Measurements from ENCODE around the gene GPC3. TPM values are rescaled to one million over a fixed set of nuclear protein-coding genes. Genes with fewer than 3 reads are reported as not detected.

Gene GPC3
- total RNA-seq, 1 experiment from 2014 or later = 32.4 TPM

DNA sequence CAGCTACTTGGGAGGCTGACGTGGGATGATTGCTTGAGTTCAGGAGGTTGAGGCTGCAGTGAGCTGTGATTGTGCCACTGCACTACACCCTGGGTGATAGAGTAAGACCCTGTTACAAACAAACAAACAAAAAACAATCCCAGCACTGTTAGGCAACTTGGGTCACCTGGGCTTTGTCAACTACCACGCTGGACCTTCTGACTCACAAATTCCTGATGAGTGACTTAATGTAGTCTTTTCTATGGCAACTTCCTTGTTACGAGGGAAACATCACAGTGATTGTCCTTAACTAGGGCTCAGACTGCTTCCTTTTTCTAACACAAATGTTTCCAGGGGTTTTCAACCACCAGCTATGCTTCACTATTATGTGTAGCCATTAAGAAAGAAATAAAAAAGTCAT lies 441.3 kb downstream of the GPC3 start:
- TF ChIP-seq ZNF396 (CRISPR knock-in tag; IDR thresholded peaks at IDR 0.05; ENCODE audit: borderline replicate concordance) = no peak
- TF ChIP-seq, protein P1, sequence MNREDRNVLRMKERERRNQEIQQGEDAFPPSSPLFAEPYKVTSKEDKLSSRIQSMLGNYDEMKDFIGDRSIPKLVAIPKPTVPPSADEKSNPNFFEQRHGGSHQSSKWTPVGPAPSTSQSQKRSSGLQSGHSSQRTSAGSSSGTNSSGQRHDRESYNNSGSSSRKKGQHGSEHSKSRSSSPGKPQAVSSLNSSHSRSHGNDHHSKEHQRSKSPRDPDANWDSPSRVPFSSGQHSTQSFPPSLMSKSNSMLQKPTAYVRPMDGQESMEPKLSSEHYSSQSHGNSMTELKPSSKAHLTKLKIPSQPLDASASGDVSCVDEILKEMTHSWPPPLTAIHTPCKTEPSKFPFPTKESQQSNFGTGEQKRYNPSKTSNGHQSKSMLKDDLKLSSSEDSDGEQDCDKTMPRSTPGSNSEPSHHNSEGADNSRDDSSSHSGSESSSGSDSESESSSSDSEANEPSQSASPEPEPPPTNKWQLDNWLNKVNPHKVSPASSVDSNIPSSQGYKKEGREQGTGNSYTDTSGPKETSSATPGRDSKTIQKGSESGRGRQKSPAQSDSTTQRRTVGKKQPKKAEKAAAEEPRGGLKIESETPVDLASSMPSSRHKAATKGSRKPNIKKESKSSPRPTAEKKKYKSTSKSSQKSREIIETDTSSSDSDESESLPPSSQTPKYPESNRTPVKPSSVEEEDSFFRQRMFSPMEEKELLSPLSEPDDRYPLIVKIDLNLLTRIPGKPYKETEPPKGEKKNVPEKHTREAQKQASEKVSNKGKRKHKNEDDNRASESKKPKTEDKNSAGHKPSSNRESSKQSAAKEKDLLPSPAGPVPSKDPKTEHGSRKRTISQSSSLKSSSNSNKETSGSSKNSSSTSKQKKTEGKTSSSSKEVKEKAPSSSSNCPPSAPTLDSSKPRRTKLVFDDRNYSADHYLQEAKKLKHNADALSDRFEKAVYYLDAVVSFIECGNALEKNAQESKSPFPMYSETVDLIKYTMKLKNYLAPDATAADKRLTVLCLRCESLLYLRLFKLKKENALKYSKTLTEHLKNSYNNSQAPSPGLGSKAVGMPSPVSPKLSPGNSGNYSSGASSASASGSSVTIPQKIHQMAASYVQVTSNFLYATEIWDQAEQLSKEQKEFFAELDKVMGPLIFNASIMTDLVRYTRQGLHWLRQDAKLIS (CRISPR knock-in tag; IDR thresholded peaks at IDR 0.05; ENCODE audit: borderline replicate concordance) = no peak
- TF ChIP-seq NR1H2 (CRISPR knock-in tag; IDR thresholded peaks at IDR 0.05) = no peak
- TF ChIP-seq GABPB1 (CRISPR knock-in tag; IDR thresholded peaks at IDR 0.05) = no peak
- TF ChIP-seq, protein P2, sequence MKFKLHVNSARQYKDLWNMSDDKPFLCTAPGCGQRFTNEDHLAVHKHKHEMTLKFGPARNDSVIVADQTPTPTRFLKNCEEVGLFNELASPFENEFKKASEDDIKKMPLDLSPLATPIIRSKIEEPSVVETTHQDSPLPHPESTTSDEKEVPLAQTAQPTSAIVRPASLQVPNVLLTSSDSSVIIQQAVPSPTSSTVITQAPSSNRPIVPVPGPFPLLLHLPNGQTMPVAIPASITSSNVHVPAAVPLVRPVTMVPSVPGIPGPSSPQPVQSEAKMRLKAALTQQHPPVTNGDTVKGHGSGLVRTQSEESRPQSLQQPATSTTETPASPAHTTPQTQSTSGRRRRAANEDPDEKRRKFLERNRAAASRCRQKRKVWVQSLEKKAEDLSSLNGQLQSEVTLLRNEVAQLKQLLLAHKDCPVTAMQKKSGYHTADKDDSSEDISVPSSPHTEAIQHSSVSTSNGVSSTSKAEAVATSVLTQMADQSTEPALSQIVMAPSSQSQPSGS (CRISPR knock-in tag; IDR thresholded peaks at IDR 0.05; ENCODE audit: borderline replicate concordance, low read depth) = no peak
- no peak for TF ChIP-seq ZNF138 (CRISPR knock-in tag; conservative IDR thresholded peaks at IDR 0.05)
- TF ChIP-seq, protein P3, sequence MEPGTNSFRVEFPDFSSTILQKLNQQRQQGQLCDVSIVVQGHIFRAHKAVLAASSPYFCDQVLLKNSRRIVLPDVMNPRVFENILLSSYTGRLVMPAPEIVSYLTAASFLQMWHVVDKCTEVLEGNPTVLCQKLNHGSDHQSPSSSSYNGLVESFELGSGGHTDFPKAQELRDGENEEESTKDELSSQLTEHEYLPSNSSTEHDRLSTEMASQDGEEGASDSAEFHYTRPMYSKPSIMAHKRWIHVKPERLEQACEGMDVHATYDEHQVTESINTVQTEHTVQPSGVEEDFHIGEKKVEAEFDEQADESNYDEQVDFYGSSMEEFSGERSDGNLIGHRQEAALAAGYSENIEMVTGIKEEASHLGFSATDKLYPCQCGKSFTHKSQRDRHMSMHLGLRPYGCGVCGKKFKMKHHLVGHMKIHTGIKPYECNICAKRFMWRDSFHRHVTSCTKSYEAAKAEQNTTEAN (CRISPR knock-in tag; IDR thresholded peaks at IDR 0.05) = no peak
- no peak for TF ChIP-seq CREM (CRISPR knock-in tag; IDR thresholded peaks at IDR 0.05)
- TF ChIP-seq NR3C1 (CRISPR knock-in tag; conservative IDR thresholded peaks at IDR 0.05; ENCODE audit: low read depth) = no peak
- TF ChIP-seq ZNF512 (CRISPR knock-in tag; IDR thresholded peaks at IDR 0.05; ENCODE audit: borderline replicate concordance) = no peak
- no peak for TF ChIP-seq ATF3 (CRISPR knock-in tag; conservative IDR thresholded peaks at IDR 0.05)
- TF ChIP-seq, protein P4, sequence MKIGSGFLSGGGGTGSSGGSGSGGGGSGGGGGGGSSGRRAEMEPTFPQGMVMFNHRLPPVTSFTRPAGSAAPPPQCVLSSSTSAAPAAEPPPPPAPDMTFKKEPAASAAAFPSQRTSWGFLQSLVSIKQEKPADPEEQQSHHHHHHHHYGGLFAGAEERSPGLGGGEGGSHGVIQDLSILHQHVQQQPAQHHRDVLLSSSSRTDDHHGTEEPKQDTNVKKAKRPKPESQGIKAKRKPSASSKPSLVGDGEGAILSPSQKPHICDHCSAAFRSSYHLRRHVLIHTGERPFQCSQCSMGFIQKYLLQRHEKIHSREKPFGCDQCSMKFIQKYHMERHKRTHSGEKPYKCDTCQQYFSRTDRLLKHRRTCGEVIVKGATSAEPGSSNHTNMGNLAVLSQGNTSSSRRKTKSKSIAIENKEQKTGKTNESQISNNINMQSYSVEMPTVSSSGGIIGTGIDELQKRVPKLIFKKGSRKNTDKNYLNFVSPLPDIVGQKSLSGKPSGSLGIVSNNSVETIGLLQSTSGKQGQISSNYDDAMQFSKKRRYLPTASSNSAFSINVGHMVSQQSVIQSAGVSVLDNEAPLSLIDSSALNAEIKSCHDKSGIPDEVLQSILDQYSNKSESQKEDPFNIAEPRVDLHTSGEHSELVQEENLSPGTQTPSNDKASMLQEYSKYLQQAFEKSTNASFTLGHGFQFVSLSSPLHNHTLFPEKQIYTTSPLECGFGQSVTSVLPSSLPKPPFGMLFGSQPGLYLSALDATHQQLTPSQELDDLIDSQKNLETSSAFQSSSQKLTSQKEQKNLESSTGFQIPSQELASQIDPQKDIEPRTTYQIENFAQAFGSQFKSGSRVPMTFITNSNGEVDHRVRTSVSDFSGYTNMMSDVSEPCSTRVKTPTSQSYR (CRISPR knock-in tag; IDR thresholded peaks at IDR 0.05) = no peak
- TF ChIP-seq, protein P5, sequence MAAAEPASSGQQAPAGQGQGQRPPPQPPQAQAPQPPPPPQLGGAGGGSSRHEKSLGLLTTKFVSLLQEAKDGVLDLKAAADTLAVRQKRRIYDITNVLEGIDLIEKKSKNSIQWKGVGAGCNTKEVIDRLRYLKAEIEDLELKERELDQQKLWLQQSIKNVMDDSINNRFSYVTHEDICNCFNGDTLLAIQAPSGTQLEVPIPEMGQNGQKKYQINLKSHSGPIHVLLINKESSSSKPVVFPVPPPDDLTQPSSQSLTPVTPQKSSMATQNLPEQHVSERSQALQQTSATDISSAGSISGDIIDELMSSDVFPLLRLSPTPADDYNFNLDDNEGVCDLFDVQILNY (CRISPR knock-in tag; IDR thresholded peaks at IDR 0.05) = no peak
- no peak for TF ChIP-seq RELA (CRISPR knock-in tag; IDR thresholded peaks at IDR 0.05; ENCODE audit: borderline replicate concordance)
- TF ChIP-seq ZNF317 (CRISPR knock-in tag; IDR thresholded peaks at IDR 0.05; ENCODE audit: borderline replicate concordance, low read depth) = no peak
- TF ChIP-seq, protein P6, sequence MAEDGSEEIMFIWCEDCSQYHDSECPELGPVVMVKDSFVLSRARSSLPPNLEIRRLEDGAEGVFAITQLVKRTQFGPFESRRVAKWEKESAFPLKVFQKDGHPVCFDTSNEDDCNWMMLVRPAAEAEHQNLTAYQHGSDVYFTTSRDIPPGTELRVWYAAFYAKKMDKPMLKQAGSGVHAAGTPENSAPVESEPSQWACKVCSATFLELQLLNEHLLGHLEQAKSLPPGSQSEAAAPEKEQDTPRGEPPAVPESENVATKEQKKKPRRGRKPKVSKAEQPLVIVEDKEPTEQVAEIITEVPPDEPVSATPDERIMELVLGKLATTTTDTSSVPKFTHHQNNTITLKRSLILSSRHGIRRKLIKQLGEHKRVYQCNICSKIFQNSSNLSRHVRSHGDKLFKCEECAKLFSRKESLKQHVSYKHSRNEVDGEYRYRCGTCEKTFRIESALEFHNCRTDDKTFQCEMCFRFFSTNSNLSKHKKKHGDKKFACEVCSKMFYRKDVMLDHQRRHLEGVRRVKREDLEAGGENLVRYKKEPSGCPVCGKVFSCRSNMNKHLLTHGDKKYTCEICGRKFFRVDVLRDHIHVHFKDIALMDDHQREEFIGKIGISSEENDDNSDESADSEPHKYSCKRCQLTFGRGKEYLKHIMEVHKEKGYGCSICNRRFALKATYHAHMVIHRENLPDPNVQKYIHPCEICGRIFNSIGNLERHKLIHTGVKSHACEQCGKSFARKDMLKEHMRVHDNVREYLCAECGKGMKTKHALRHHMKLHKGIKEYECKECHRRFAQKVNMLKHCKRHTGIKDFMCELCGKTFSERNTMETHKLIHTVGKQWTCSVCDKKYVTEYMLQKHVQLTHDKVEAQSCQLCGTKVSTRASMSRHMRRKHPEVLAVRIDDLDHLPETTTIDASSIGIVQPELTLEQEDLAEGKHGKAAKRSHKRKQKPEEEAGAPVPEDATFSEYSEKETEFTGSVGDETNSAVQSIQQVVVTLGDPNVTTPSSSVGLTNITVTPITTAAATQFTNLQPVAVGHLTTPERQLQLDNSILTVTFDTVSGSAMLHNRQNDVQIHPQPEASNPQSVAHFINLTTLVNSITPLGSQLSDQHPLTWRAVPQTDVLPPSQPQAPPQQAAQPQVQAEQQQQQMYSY (CRISPR knock-in tag; IDR thresholded peaks at IDR 0.05) = no peak
- TF ChIP-seq TEAD4 (CRISPR knock-in tag; IDR thresholded peaks at IDR 0.05) = no peak
- TF ChIP-seq SMAD4 (CRISPR knock-in tag; IDR thresholded peaks at IDR 0.05) = no peak
- Mint-ChIP-seq H3K27me3 (ENCODE audit: low read depth) (no peaks in the 10 kb centered on the region), H3K27ac (no peak overlapping the region; the same call in 1 of the 2 replicates), H3K9me3 (peaks cover 20% of the 10 kb centered on the region), H3K36me3 (peaks cover 12% of the 10 kb centered on the region), H3K4me3 (no peak overlapping the region), H3K4me1 (peaks cover 2% of the 10 kb centered on the region; the same call in 1 of the 2 replicates)
- ATAC-seq (no peak), DNase-seq (ENCODE audit: low spot score) (no peak)
- ChIA-PET CTCF (no interaction called here), POLR2A (no interaction called here)
